ENCODE measurements around the gene RGS6. TPM values are rescaled to one million over a fixed set of nuclear protein-coding genes. Genes with fewer than 3 reads are reported as not detected.

The RGS6 gene
- total RNA-seq, 2 experiments from 2014 or later = not detected

DNA sequence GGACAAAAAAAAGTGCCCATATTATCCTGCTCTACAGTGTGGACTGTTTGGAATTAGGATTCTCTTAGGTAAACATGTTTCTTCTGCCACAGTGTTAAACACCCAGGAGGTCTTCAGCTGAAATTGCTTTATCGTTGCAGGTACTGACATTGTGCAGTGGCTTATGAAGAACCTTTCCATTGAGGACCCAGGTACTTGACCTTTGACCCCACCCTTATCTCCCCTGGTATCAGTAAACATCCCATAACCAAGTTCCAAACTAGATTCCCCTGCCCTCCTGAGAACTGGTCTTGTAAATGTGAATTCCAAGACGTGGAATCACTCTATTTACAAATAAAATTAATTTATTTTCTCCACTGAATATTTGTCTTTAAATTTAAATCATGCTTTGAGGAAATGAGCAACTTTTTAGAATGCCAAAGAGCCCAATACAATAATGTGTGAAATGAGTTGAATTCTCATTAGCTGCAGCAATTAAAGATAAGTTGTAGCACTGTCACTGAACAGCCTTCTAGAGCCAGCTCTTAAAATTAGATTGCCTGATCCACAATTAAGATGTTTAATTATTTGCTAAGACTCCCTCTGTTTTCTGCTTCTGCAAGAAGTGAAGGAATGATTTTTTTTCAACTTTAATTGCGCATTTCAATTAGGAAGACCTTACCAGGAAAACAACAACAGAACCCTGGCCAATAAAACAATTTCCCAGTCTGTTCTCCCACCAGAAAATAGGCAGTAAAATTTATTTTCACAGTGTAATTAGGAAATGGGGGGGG, 522.3 kb downstream of the RGS6 start:
- H4K20me1 ChIP-seq (ENCODE audit: insufficient read depth, low read length) = no peaks in the 10 kb centered on the region
- no peak overlapping the region for H3K4me2 ChIP-seq (ENCODE audit: low read length)
- H3K4me1 ChIP-seq (ENCODE audit: insufficient read depth, low read length, poor library complexity, severe bottlenecking) = no peaks in the 10 kb centered on the region
- H3K27ac ChIP-seq (ENCODE audit: low read depth, low read length, poor library complexity, severe bottlenecking) = no peak overlapping the region
- H3K9me3 ChIP-seq (ENCODE audit: low read length) = no peaks in the 10 kb centered on the region
- H3K79me2 ChIP-seq (ENCODE audit: insufficient read depth, low read depth, low read length) = no peaks in the 10 kb centered on the region
- no peaks in the 10 kb centered on the region for H3K36me3 ChIP-seq (ENCODE audit: insufficient read depth, low read length)
- TF ChIP-seq, protein P1, sequence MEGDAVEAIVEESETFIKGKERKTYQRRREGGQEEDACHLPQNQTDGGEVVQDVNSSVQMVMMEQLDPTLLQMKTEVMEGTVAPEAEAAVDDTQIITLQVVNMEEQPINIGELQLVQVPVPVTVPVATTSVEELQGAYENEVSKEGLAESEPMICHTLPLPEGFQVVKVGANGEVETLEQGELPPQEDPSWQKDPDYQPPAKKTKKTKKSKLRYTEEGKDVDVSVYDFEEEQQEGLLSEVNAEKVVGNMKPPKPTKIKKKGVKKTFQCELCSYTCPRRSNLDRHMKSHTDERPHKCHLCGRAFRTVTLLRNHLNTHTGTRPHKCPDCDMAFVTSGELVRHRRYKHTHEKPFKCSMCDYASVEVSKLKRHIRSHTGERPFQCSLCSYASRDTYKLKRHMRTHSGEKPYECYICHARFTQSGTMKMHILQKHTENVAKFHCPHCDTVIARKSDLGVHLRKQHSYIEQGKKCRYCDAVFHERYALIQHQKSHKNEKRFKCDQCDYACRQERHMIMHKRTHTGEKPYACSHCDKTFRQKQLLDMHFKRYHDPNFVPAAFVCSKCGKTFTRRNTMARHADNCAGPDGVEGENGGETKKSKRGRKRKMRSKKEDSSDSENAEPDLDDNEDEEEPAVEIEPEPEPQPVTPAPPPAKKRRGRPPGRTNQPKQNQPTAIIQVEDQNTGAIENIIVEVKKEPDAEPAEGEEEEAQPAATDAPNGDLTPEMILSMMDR (conservative IDR thresholded peaks at IDR 0.05; ENCODE audit: low read length) = no peak
- no peak for TF ChIP-seq EZH2phosphoT487 (IDR thresholded peaks at IDR 0.05; ENCODE audit: borderline replicate concordance, low read depth, low read length)
- intact Hi-C loops (cut with micrococcal nuclease; ENCODE audit: unreplicated experiment) = no loop called here
- H2AFZ ChIP-seq (ENCODE audit: low read length) = no peak overlapping the region
- H3K9me2 ChIP-seq (ENCODE audit: insufficient read depth, low read length) = no peaks in the 10 kb centered on the region
- H3K4me3 ChIP-seq (ENCODE audit: low read depth, low read length, poor library complexity, severe bottlenecking) = no peak overlapping the region
- no peak for DNase-seq (ENCODE audit: low spot score)
- no TSS peak for BruUV-seq (replicated peaks)
- ChIA-PET POLR2A (interaction anchor here (0.7 kb wide), 1 partner anchor 425 kb away, joined by 3 read pairs; no protein-coding TSS in a partner anchor), CTCF (ENCODE audit: unreplicated experiment) (no interaction called here)

DNA sequence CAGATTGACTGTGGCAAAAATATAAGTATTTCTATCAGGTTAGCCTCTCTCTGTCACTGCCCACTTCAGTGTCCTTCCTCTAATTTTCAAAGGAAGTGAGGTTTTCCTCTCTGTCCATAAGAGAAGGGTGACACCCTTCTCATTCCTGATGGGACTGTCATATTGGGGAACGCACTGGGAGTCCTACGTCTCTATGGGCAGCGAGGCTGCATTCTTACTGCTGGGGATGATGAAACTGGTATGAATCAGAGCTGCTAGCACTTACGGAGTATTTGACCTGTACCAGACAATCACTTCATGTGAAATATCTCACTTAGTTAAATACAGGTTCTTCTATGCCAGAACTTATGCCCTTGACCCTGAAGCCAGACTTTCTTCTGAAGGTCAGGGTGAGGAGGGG, 525.4 kb downstream of the RGS6 start:
- no peak for DNase-seq (ENCODE audit: low spot score)
- Histone ChIP-seq H2AFZ (ENCODE audit: low read length) (no peak overlapping the region), H3K27ac (ENCODE audit: low read depth, low read length, poor library complexity, severe bottlenecking) (no peak overlapping the region), H3K36me3 (ENCODE audit: insufficient read depth, low read length) (no peaks in the 10 kb centered on the region), H3K9me3 (ENCODE audit: low read length) (no peaks in the 10 kb centered on the region), H4K20me1 (ENCODE audit: insufficient read depth, low read length) (no peaks in the 10 kb centered on the region), H3K4me3 (ENCODE audit: low read depth, low read length, poor library complexity, severe bottlenecking) (no peak overlapping the region), H3K9me2 (ENCODE audit: insufficient read depth, low read length) (no peaks in the 10 kb centered on the region), H3K79me2 (ENCODE audit: insufficient read depth, low read depth, low read length) (no peaks in the 10 kb centered on the region), H3K4me1 (ENCODE audit: insufficient read depth, low read length, poor library complexity, severe bottlenecking) (no peaks in the 10 kb centered on the region), H3K4me2 (ENCODE audit: low read length) (no peak overlapping the region)
- intact Hi-C loops (cut with micrococcal nuclease; ENCODE audit: unreplicated experiment) = no loop called here
- no TSS peak for BruUV-seq (replicated peaks)
- ChIA-PET POLR2A (no interaction called here), CTCF (ENCODE audit: unreplicated experiment) (no interaction called here)
- TF ChIP-seq, protein P1 (conservative IDR thresholded peaks at IDR 0.05; ENCODE audit: low read length) = no peak
- TF ChIP-seq EZH2phosphoT487 (IDR thresholded peaks at IDR 0.05; ENCODE audit: borderline replicate concordance, low read depth, low read length) = no peak

DNA sequence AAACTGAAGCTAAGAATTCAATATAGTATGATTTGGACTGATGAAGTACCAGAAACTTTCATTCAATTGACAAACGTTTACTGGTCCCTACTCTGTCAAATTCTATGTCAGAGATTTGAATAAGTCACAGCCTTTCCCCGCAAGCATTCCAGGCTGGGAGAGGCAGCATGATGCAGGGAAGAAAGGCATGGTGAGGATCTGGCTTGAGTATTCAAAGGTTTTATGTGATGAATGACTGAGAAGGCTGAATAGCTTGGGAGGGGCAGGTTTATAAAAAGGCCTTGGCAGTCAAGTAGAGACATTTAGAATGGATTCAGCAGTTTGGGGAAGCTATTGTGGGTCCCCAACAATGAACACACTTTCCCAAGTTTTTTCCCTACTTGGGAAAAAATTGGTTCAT, 529.8 kb downstream of the RGS6 start:
- H3K36me3 ChIP-seq (ENCODE audit: insufficient read depth, low read length) = no peaks in the 10 kb centered on the region
- no TSS peak for BruUV-seq (replicated peaks)
- H3K4me3 ChIP-seq (ENCODE audit: low read depth, low read length, poor library complexity, severe bottlenecking) = no peak overlapping the region
- ChIA-PET POLR2A (no interaction called here), CTCF (ENCODE audit: unreplicated experiment) (no interaction called here)
- H3K4me2 ChIP-seq (ENCODE audit: low read length) = no peak overlapping the region
- no peak overlapping the region for H3K27ac ChIP-seq (ENCODE audit: low read depth, low read length, poor library complexity, severe bottlenecking)
- no peaks in the 10 kb centered on the region for H3K9me2 ChIP-seq (ENCODE audit: insufficient read depth, low read length)
- peaks cover 4% of the 10 kb centered on the region; the same call in 1 of the 2 replicates for H3K9me3 ChIP-seq (ENCODE audit: low read length)
- no peak for TF ChIP-seq EZH2phosphoT487 (IDR thresholded peaks at IDR 0.05; ENCODE audit: borderline replicate concordance, low read depth, low read length)
- TF ChIP-seq, protein P1 (conservative IDR thresholded peaks at IDR 0.05; ENCODE audit: low read length) = no peak
- H3K4me1 ChIP-seq (ENCODE audit: insufficient read depth, low read length, poor library complexity, severe bottlenecking) = no peaks in the 10 kb centered on the region
- no peak overlapping the region for H2AFZ ChIP-seq (ENCODE audit: low read length)
- no peaks in the 10 kb centered on the region for H4K20me1 ChIP-seq (ENCODE audit: insufficient read depth, low read length)
- no peak for DNase-seq (ENCODE audit: low spot score)
- no peaks in the 10 kb centered on the region for H3K79me2 ChIP-seq (ENCODE audit: insufficient read depth, low read depth, low read length)
- intact Hi-C loops (cut with micrococcal nuclease; ENCODE audit: unreplicated experiment) = no loop called here

Measured in OCI-LY7 (cell line).